ENCODE measurements around the gene RAPGEF6.

The RAPGEF6 gene

GRCh38 chr5:131525805-131526204 lies 109.2 kb downstream of the RAPGEF6 start:
- Histone ChIP-seq H3K27me3 (ENCODE audit: control insufficient read depth, insufficient read depth, low read length) (no peaks in the 10 kb centered on the region), H3K4me3 (ENCODE audit: low read length) (no peak overlapping the region), H3K9ac (ENCODE audit: low read length) (no peak overlapping the region), H3K4me1 (ENCODE audit: control insufficient read depth, insufficient read depth, low read length) (peaks cover 3% of the 10 kb centered on the region), H3K36me3 (ENCODE audit: control insufficient read depth, insufficient read depth, low read length) (no peaks in the 10 kb centered on the region), H3K27ac (ENCODE audit: low read depth, low read length) (no peak overlapping the region)

GRCh38 chr5:131524431-131524830 lies 110.6 kb downstream of the RAPGEF6 start:
- H3K27me3 ChIP-seq (ENCODE audit: control insufficient read depth, insufficient read depth, low read length), result no peaks in the 10 kb centered on the region
- H3K4me1 ChIP-seq (ENCODE audit: control insufficient read depth, insufficient read depth, low read length), result no peaks in the 10 kb centered on the region
- no peak overlapping the region for H3K27ac ChIP-seq (ENCODE audit: low read depth, low read length)
- H3K9ac ChIP-seq (ENCODE audit: low read length), result peak overlapping the region; percentile 19
- H3K4me3 ChIP-seq (ENCODE audit: low read length), result no peak overlapping the region
- H3K36me3 ChIP-seq (ENCODE audit: control insufficient read depth, insufficient read depth, low read length), result no peaks in the 10 kb centered on the region

DNA sequence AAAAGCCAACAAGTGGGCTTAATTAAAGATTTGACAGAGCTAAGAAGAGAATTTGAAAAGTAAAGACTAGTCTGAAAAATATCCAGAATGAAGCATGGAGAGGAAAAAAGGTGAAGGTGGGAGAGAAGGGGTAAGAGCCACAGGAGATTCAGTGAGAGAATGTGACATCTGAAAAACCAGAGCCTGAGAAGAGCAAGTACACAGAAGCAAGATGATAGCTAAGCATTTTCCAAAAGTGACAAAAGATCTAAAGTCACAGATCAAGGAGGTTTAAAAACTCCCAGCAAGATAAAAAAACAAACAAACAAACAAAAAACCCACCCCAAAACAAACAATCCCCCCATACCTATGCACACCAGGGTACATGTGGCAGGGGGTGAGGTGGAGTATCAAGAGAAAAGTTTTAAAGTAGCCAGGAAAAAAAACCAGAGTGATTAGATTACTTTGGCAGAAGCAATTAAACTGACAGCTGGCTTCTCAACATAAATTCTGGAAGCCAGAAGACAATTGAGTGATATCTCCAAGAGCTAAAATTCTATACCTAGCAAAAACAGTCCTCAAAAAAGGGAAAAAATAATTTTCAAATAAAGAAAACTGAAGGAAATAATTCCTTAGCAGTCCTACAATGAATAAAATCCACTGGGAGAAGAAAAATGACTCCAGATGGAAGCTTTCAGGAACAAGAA lies 111.4 kb downstream of the RAPGEF6 start:
- no peaks in the 10 kb centered on the region for H3K36me3 ChIP-seq (ENCODE audit: control insufficient read depth, insufficient read depth, low read length)
- H3K27ac ChIP-seq (ENCODE audit: low read depth, low read length), result no peak overlapping the region
- H3K4me3 ChIP-seq (ENCODE audit: low read length), result no peak overlapping the region
- H3K27me3 ChIP-seq (ENCODE audit: control insufficient read depth, insufficient read depth, low read length), result no peaks in the 10 kb centered on the region
- no peak overlapping the region for H3K9ac ChIP-seq (ENCODE audit: low read length)
- H3K4me1 ChIP-seq (ENCODE audit: control insufficient read depth, insufficient read depth, low read length), result no peaks in the 10 kb centered on the region

- Histone ChIP-seq H3K27me3 (ENCODE audit: control insufficient read depth, insufficient read depth, low read length) (no peaks in the 10 kb centered on the region), H3K4me1 (ENCODE audit: control insufficient read depth, insufficient read depth, low read length) (no peaks in the 10 kb centered on the region), H3K4me3 (ENCODE audit: low read length) (no peak overlapping the region), H3K27ac (ENCODE audit: low read depth, low read length) (no peak overlapping the region), H3K36me3 (ENCODE audit: control insufficient read depth, insufficient read depth, low read length) (no peaks in the 10 kb centered on the region), H3K9ac (ENCODE audit: low read length) (no peak overlapping the region)
Observed at GRCh38 chr5:131521252-131521651, 113.8 kb downstream of the RAPGEF6 start.

DNA sequence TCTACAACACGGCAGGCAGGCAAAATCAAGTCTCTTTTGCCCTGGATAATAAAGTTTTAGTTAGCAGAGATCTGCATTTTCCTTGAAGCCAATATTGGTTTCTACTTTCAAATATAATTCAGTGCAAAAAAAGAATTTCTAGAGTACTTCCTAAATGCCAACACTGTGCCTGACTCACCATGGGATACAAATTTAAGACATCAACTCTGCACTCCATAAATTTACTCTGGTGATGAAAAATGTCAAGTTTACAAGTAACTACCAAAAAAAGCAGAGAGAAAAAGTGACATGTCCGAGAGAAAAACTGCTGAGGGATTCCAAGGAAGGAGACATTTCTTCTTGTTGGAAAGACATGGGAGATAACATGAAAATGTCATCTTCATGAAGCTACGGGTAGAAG lies 119.7 kb downstream of the RAPGEF6 start:
- H3K27me3 ChIP-seq (ENCODE audit: control insufficient read depth, insufficient read depth, low read length), result no peaks in the 10 kb centered on the region
- H3K27ac ChIP-seq (ENCODE audit: low read depth, low read length), result no peak overlapping the region
- H3K4me1 ChIP-seq (ENCODE audit: control insufficient read depth, insufficient read depth, low read length), result no peaks in the 10 kb centered on the region
- peaks cover under 1% of the 10 kb centered on the region for H3K36me3 ChIP-seq (ENCODE audit: control insufficient read depth, insufficient read depth, low read length)
- H3K4me3 ChIP-seq (ENCODE audit: low read length), result no peak overlapping the region
- H3K9ac ChIP-seq (ENCODE audit: low read length), result no peak overlapping the region

- Histone ChIP-seq H3K27me3 (ENCODE audit: control insufficient read depth, insufficient read depth, low read length) (no peaks in the 10 kb centered on the region), H3K4me1 (ENCODE audit: control insufficient read depth, insufficient read depth, low read length) (no peaks in the 10 kb centered on the region), H3K27ac (ENCODE audit: low read depth, low read length) (no peak overlapping the region), H3K4me3 (ENCODE audit: low read length) (no peak overlapping the region), H3K9ac (ENCODE audit: low read length) (no peak overlapping the region), H3K36me3 (ENCODE audit: control insufficient read depth, insufficient read depth, low read length) (peaks cover 4% of the 10 kb centered on the region)
Observed at GRCh38 chr5:131514316-131515283, 120.4 kb downstream of the RAPGEF6 start.

DNA sequence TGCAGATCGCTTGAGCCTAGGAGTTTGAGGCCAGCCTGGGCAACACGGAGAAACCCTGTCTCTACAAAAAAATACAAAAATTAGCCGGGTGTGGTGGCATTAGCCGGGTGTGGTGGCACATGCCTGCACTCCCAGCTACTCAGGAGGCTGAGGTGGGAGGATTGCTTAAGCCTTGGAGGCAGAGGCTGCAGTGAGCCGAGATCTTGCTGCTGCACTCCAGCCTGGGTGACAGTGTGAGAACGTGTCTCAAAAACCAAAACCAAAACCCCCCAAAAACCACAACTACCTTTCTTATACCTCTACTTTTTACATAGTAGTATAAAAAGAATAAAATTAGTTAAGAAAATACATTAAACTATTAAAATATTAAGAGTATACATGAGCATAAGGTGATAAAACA lies 121.2 kb downstream of the RAPGEF6 start:
- peaks cover 4% of the 10 kb centered on the region for H3K36me3 ChIP-seq (ENCODE audit: control insufficient read depth, insufficient read depth, low read length)

GRCh38 chr5:131511934-131512333 lies 123.1 kb downstream of the RAPGEF6 start:
- H3K9ac ChIP-seq (ENCODE audit: low read length), result no peak overlapping the region
- H3K4me1 ChIP-seq (ENCODE audit: control insufficient read depth, insufficient read depth, low read length), result no peaks in the 10 kb centered on the region
- H3K27me3 ChIP-seq (ENCODE audit: control insufficient read depth, insufficient read depth, low read length), result no peaks in the 10 kb centered on the region
- H3K36me3 ChIP-seq (ENCODE audit: control insufficient read depth, insufficient read depth, low read length), result peaks cover 5% of the 10 kb centered on the region
- no peak overlapping the region for H3K4me3 ChIP-seq (ENCODE audit: low read length)
- no peak overlapping the region for H3K27ac ChIP-seq (ENCODE audit: low read depth, low read length)

More for the DNA sequence above, 121.2 kb downstream of the RAPGEF6 start:
- H3K9ac ChIP-seq (ENCODE audit: low read length), result no peak overlapping the region
- no peak overlapping the region for H3K4me3 ChIP-seq (ENCODE audit: low read length)
- H3K4me1 ChIP-seq (ENCODE audit: control insufficient read depth, insufficient read depth, low read length), result no peaks in the 10 kb centered on the region
- H3K27ac ChIP-seq (ENCODE audit: low read depth, low read length), result no peak overlapping the region
- H3K27me3 ChIP-seq (ENCODE audit: control insufficient read depth, insufficient read depth, low read length), result no peaks in the 10 kb centered on the region

GRCh38 chr5:131509801-131510200 lies 125.2 kb downstream of the RAPGEF6 start:
- Histone ChIP-seq H3K36me3 (ENCODE audit: control insufficient read depth, insufficient read depth, low read length) (peaks cover 5% of the 10 kb centered on the region), H3K4me3 (ENCODE audit: low read length) (no peak overlapping the region), H3K4me1 (ENCODE audit: control insufficient read depth, insufficient read depth, low read length) (no peaks in the 10 kb centered on the region), H3K27me3 (ENCODE audit: control insufficient read depth, insufficient read depth, low read length) (no peaks in the 10 kb centered on the region), H3K27ac (ENCODE audit: low read depth, low read length) (no peak overlapping the region), H3K9ac (ENCODE audit: low read length) (no peak overlapping the region)

GRCh38 chr5:131505237-131505908 lies 129.7 kb downstream of the RAPGEF6 start:
- H3K4me3 ChIP-seq (ENCODE audit: low read length), result no peak overlapping the region
- H3K9ac ChIP-seq (ENCODE audit: low read length), result no peak overlapping the region
- no peaks in the 10 kb centered on the region for H3K4me1 ChIP-seq (ENCODE audit: control insufficient read depth, insufficient read depth, low read length)
- no peaks in the 10 kb centered on the region for H3K27me3 ChIP-seq (ENCODE audit: control insufficient read depth, insufficient read depth, low read length)
- H3K27ac ChIP-seq (ENCODE audit: low read depth, low read length), result no peak overlapping the region
- H3K36me3 ChIP-seq (ENCODE audit: control insufficient read depth, insufficient read depth, low read length), result peaks cover 8% of the 10 kb centered on the region

DNA sequence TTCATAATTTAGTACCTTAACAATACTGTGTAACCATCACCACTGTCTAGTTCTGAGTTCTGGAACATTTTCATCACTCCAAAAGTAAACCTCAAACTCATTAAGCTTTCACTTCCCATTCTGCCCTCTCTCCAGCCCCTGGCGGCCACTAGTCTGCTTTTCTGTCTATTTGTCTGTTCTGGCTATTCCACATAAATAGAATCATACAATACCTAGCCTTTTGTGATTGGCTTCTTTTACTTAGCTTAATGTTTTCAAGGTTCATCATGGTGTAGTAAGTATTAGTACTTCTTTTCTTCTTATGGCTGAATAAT lies 138.7 kb downstream of the RAPGEF6 start:
- Histone ChIP-seq H3K27me3 (ENCODE audit: control insufficient read depth, insufficient read depth, low read length) (no peaks in the 10 kb centered on the region), H3K4me1 (ENCODE audit: control insufficient read depth, insufficient read depth, low read length) (no peaks in the 10 kb centered on the region), H3K4me3 (ENCODE audit: low read length) (no peak overlapping the region), H3K9ac (ENCODE audit: low read length) (no peak overlapping the region), H3K27ac (ENCODE audit: low read depth, low read length) (no peak overlapping the region), H3K36me3 (ENCODE audit: control insufficient read depth, insufficient read depth, low read length) (no peaks in the 10 kb centered on the region)

GRCh38 chr5:131495536-131496399 lies 139.3 kb downstream of the RAPGEF6 start:
- Histone ChIP-seq H3K9ac (ENCODE audit: low read length) (no peak overlapping the region), H3K4me1 (ENCODE audit: control insufficient read depth, insufficient read depth, low read length) (no peaks in the 10 kb centered on the region), H3K27me3 (ENCODE audit: control insufficient read depth, insufficient read depth, low read length) (no peaks in the 10 kb centered on the region), H3K27ac (ENCODE audit: low read depth, low read length) (no peak overlapping the region), H3K36me3 (ENCODE audit: control insufficient read depth, insufficient read depth, low read length) (no peaks in the 10 kb centered on the region), H3K4me3 (ENCODE audit: low read length) (no peak overlapping the region)

Measured in rectal smooth muscle tissue (tissue), 1 donor.